Epithelial cell of proximal tubule (primary cell): ENCODE measurements around the gene RCC2. TPM values are rescaled to one million over a fixed set of nuclear protein-coding genes. Genes with fewer than 3 reads are reported as not detected.

ENCODE experiments used
- DNase-seq: peaks from one replicate; pipeline ENCODE4 v3.0.0-alpha.2; 2011; ENCODE audit warnings: low read depth
- H3K4me3 ChIP-seq: 2 replicates; pipeline ENCODE4 v1.5.1; 2011; ENCODE audit warnings: low read depth, mild to moderate bottlenecking, low read length
- total RNA-seq: library from RNA; depleted of rRNA; stranded (reverse); fragments of >200 nt; gene quantifications from 2 replicates; pipeline ENCODE4 v1.2.3, GENCODE V29; 2015
- TF ChIP-seq, protein P1 (sequence below): conservative IDR thresholded peaks from 2 replicates; pipeline ENCODE4 v1.5.1; 2012; ENCODE audit warnings: low read depth, mild to moderate bottlenecking, low read length

RCC2 gene
- total RNA-seq, 1 donor from 2014 or later = 106 TPM

DNA sequence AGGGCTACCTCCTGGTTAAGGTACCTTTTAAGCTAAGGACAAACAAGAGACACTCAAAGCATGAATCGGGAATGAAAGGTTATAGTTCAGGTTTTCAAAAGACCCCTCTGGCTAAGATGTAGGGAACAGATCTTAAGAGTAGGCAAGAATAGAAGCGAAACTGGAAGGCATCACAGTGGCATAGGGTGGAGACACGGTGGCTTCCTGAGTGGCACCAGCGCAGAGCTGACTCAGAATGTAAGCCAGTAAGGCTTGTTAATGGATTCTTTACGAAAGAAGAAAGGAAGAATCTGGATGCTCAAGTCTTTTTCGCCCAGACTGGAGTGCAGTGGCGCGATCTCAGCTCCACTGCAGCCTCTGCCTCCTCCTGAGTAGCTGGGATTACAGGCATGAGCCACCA is 46.2 kb downstream of the RCC2 start:
- no peak for DNase-seq
- TF ChIP-seq, protein P1, sequence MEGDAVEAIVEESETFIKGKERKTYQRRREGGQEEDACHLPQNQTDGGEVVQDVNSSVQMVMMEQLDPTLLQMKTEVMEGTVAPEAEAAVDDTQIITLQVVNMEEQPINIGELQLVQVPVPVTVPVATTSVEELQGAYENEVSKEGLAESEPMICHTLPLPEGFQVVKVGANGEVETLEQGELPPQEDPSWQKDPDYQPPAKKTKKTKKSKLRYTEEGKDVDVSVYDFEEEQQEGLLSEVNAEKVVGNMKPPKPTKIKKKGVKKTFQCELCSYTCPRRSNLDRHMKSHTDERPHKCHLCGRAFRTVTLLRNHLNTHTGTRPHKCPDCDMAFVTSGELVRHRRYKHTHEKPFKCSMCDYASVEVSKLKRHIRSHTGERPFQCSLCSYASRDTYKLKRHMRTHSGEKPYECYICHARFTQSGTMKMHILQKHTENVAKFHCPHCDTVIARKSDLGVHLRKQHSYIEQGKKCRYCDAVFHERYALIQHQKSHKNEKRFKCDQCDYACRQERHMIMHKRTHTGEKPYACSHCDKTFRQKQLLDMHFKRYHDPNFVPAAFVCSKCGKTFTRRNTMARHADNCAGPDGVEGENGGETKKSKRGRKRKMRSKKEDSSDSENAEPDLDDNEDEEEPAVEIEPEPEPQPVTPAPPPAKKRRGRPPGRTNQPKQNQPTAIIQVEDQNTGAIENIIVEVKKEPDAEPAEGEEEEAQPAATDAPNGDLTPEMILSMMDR = no peak
- no peak overlapping the region for H3K4me3 ChIP-seq

- DNase-seq = no peak
- H3K4me3 ChIP-seq = no peak overlapping the region
- TF ChIP-seq, protein P1 = no peak
Observed at GRCh38 chr1:17392199-17392740, 47.2 kb downstream of the RCC2 start.

DNA sequence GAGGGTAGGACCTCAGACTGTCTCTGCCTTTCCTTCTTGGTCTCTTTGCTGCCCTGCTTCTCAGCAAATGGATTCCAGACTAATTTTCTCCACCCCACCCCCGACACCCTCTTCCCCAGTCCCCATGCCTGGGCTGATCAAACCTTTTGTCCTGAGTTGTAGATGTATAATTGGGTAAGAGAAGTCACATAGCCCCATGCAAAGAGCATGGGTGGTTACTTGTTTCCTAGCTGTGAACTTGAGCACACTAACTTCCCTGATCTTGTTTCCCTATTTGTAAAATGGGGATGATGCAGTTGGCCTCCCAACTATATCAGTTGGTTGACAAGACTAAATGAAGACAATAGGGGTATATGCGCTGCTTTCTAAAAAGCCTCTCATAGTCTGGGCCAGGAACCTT is 58.3 kb downstream of the RCC2 start:
- no peak for DNase-seq
- TF ChIP-seq, protein P1 = no peak

GRCh38 chr1:17377325-17377953 is 62.0 kb downstream of the RCC2 start:
- DNase-seq = no peak
- TF ChIP-seq, protein P1 = no peak

More for the DNA sequence above, 58.3 kb downstream of the RCC2 start:
- H3K4me3 ChIP-seq = no peak overlapping the region

GRCh38 chr1:17375651-17376050 is 63.8 kb downstream of the RCC2 start:
- TF ChIP-seq, protein P1 = no peak
- H3K4me3 ChIP-seq = no peak overlapping the region
- DNase-seq = no peak

More at GRCh38 chr1:17377325-17377953, 62.0 kb downstream of the RCC2 start:
- no peak overlapping the region for H3K4me3 ChIP-seq

DNA sequence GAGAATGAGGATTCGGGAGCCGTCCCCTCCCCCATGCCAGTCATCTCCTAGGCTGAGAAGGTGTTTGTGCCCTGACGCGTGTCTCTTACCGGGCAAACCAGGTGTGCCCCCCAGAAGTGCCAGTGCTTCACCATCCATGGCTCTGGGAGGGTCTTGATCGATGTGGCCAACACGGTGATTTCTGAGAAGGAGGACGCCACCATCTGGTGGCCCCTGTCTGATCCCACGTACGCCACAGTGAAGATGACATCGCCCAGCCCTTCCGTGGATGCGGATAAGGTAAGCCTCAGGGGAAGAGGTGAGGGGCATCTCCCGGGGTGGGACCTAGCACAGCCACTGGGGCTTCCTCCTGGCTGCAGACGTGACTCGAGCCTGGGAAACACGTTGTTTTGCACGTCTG is 66.5 kb downstream of the RCC2 start:
- no peak for DNase-seq
- TF ChIP-seq, protein P1 = no peak
- no peak overlapping the region for H3K4me3 ChIP-seq

GRCh38 chr1:17371896-17372295 is 67.6 kb downstream of the RCC2 start, which contains the start of gene PADI6:
Gene PADI6 (plus strand): TSS chr1:17372196. CDS start chr1:17372246, 50 bp downstream.
- no peak for DNase-seq
- no peak within 1 kb of the TSS for H3K4me3 ChIP-seq
- TF ChIP-seq, protein P1 = no peak
